Activated CD8-positive, alpha-beta memory T cell treated with anti-CD3 and anti-CD28 coated beads for 1 hour (primary cell): Measurements from ENCODE around the gene PDSS2.
"Not testable (repeated sequence)": the region's sequence is repeated elsewhere in the genome, so short reads cannot be mapped to it uniquely, and the experiment has no call there.

Source experiments
- DNase-seq, 2 donors: peaks; one replicate each; pipeline ENCODE4 v3.0.0-alpha.2; 2020; ENCODE audit warnings: low read depth in 1 of 2; ENCODE audit errors: extremely low read depth in 1 of 2

PDSS2 gene

GRCh38 chr6:107329063-107329860 lies 130.1 kb downstream of the PDSS2 start:
- DNase-seq, result no peak

GRCh38 chr6:107328081-107328480 lies 131.3 kb downstream of the PDSS2 start:
- DNase-seq, result no peak

- DNase-seq, result no peak
Measured at GRCh38 chr6:107323133-107323785, 136.1 kb downstream of the PDSS2 start.

GRCh38 chr6:107321793-107322192 lies 137.6 kb downstream of the PDSS2 start:
- no peak for DNase-seq

GRCh38 chr6:107319906-107320530 lies 139.3 kb downstream of the PDSS2 start:
- DNase-seq, result no peak

- DNase-seq, result no peak
Measured at GRCh38 chr6:107318100-107318736, 141.1 kb downstream of the PDSS2 start.

- no peak for DNase-seq
Measured at GRCh38 chr6:107315114-107315513, 144.2 kb downstream of the PDSS2 start.

- no peak for DNase-seq
Measured at GRCh38 chr6:107314531-107314939, 144.8 kb downstream of the PDSS2 start.

GRCh38 chr6:107313776-107314175 lies 145.6 kb downstream of the PDSS2 start:
- DNase-seq, result no peak

GRCh38 chr6:107310362-107310761 lies 149.0 kb downstream of the PDSS2 start:
- DNase-seq, result no peak

GRCh38 chr6:107308677-107309076 lies 150.7 kb downstream of the PDSS2 start:
- no peak for DNase-seq

- DNase-seq, result not testable (repeated sequence)
Measured at GRCh38 chr6:107305994-107306393, 153.4 kb downstream of the PDSS2 start.

GRCh38 chr6:107305391-107305790 lies 154.0 kb downstream of the PDSS2 start:
- no peak for DNase-seq

GRCh38 chr6:107304421-107305025 lies 154.8 kb downstream of the PDSS2 start:
- DNase-seq, result no peak

GRCh38 chr6:107293350-107293749 lies 166.0 kb downstream of the PDSS2 start:
- DNase-seq, result no peak

GRCh38 chr6:107292715-107293271 lies 166.6 kb downstream of the PDSS2 start:
- no peak for DNase-seq

GRCh38 chr6:107290491-107290890 lies 168.9 kb downstream of the PDSS2 start:
- DNase-seq, result no peak

GRCh38 chr6:107289258-107289657 lies 170.1 kb downstream of the PDSS2 start:
- DNase-seq, result not testable (repeated sequence)

- not testable (repeated sequence) for DNase-seq
Measured at GRCh38 chr6:107285683-107286082, 173.7 kb downstream of the PDSS2 start.

GRCh38 chr6:107284805-107285204 lies 174.6 kb downstream of the PDSS2 start:
- no peak for DNase-seq

- DNase-seq, result no peak
Measured at GRCh38 chr6:107280791-107281190, 178.6 kb downstream of the PDSS2 start.
